ENCODE results near the gene UBR1. TPM values are rescaled to one million over a fixed set of nuclear protein-coding genes. Genes with fewer than 3 reads are reported as not detected.

Gene UBR1
- total RNA-seq, 4 donors from 2014 or later: 21.3 to 108 (median 34.2) TPM

DNA sequence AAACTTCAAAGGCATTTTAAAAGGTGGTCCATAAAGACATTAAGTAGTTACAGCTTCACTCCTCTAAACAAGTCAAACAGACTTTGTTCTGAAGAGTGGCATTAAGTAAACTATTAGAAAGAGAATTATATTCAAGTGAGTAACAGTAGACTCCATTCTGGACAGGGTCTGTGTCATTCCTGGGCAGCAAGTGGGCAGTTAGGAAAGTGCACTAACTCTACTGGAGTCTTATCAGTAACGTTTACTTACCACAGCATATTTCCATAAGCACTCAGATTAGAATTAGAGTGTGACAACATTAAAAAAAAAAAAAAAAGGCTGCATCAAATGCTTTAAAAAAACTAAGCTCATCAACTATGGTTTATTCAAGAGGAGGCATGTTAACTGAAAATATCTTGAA is 10.6 kb downstream of the UBR1 start:
- no peak for DNase-seq
- in situ Hi-C loops (cut with MboI; ENCODE audit: low pct_ligation_motif_present in 1 of 4, low pct_unique_long_range_greater_than_20kb in 1 of 4, low sequenced_read_pairs in 3 of 4): no loop called here
- Histone ChIP-seq H3K27ac (no peak overlapping the region), H3K36me3 (no peaks in the 10 kb centered on the region), H3K4me1 (peaks cover 0 to 44% (median 7%) of the 10 kb centered on the region in 4 donors), H3K9me3 (no peaks in the 10 kb centered on the region), H3K4me3 (no peak overlapping the region), H3K27me3 (no peaks in the 10 kb centered on the region)
- intact Hi-C loops (cut with DNase I; ENCODE audit: low total_unique reads): no loop called here
- no peak for TF ChIP-seq POLR2A (IDR thresholded peaks at IDR 0.05)
- TF ChIP-seq, protein P1, sequence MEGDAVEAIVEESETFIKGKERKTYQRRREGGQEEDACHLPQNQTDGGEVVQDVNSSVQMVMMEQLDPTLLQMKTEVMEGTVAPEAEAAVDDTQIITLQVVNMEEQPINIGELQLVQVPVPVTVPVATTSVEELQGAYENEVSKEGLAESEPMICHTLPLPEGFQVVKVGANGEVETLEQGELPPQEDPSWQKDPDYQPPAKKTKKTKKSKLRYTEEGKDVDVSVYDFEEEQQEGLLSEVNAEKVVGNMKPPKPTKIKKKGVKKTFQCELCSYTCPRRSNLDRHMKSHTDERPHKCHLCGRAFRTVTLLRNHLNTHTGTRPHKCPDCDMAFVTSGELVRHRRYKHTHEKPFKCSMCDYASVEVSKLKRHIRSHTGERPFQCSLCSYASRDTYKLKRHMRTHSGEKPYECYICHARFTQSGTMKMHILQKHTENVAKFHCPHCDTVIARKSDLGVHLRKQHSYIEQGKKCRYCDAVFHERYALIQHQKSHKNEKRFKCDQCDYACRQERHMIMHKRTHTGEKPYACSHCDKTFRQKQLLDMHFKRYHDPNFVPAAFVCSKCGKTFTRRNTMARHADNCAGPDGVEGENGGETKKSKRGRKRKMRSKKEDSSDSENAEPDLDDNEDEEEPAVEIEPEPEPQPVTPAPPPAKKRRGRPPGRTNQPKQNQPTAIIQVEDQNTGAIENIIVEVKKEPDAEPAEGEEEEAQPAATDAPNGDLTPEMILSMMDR (IDR thresholded peaks at IDR 0.05): no peak
- TF ChIP-seq POLR2AphosphoS5 (IDR thresholded peaks at IDR 0.05): no peak
- TF ChIP-seq EP300 (IDR thresholded peaks at IDR 0.05; ENCODE audit: low read depth): no peak
- WGBS, 2 donors (ENCODE audit: low coverage in 1 of 2): 27 to 43% methylated on average over 1 of the region's 1 CpG

DNA sequence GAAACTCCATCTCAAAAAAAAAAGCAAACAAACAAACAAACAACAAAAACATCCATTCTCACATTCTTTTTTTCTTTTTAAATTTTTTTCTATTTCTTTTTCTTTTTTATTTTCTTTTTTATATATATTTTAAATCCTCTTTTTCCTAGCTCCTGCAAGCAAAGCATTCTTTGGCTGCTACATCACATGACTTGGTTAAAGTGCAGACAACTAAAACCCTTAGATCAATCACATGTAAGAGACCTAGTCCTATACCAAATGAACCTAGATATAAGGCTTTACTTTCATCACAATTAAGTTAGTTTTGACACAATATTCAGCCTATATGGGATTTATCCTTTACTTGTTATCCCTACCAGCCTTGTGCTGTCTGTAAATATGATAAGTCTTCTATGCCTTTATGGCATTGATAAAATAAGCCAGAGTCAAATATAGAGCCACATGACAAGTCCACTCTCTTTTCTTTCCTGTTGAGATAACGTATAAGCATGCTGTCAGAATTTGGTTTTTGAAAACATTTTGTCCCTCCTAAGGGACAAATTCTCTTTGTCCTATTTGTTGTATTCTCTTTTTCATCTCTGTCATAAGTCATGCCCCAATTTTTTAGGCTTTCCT is 11.3 kb downstream of the UBR1 start:
- WGBS, 2 donors (ENCODE audit: low coverage in 1 of 2): 80 to 81% methylated on average over 1 of the region's 1 CpG
- Histone ChIP-seq H3K4me3 (no peak overlapping the region), H3K4me1 (peaks cover 0 to 44% (median 7%) of the 10 kb centered on the region in 4 donors), H3K36me3 (no peaks in the 10 kb centered on the region), H3K27me3 (no peaks in the 10 kb centered on the region), H3K27ac (no peak overlapping the region), H3K9me3 (no peaks in the 10 kb centered on the region)
- TF ChIP-seq POLR2AphosphoS5 (IDR thresholded peaks at IDR 0.05) (no peak), EP300 (IDR thresholded peaks at IDR 0.05; ENCODE audit: low read depth) (no peak), POLR2A (IDR thresholded peaks at IDR 0.05) (no peak)
- TF ChIP-seq, protein P1 (IDR thresholded peaks at IDR 0.05): no peak
- intact Hi-C loops (cut with DNase I; ENCODE audit: low total_unique reads): no loop called here
- in situ Hi-C loops (cut with MboI; ENCODE audit: low pct_ligation_motif_present in 1 of 4, low pct_unique_long_range_greater_than_20kb in 1 of 4, low sequenced_read_pairs in 3 of 4): no loop called here
- no peak for DNase-seq

DNA sequence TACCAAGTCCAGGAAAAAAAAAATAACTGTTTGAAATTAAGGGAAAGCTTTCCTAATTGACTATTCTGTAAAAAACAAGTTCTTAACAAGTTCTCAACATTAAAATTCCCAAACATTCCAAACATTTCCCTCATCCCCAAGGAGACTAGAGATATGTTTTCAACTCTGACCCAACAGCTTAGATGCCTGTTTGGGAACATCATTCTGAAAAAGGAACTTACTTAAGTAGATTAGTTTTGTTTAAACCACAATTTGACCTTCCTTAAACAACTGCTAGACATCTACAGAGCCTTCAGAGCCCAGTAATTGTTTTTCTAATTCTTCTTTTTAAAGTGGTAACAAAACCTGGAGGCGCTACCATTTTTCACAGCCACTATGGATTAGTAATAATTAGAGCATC is 12.8 kb downstream of the UBR1 start:
- WGBS, 2 donors (ENCODE audit: low coverage in 1 of 2): 75 to 78% methylated on average over 1 of the region's 1 CpG
- H3K4me3 ChIP-seq: no peak overlapping the region
- in situ Hi-C loops (cut with MboI; ENCODE audit: low pct_ligation_motif_present in 1 of 4, low pct_unique_long_range_greater_than_20kb in 1 of 4, low sequenced_read_pairs in 3 of 4) (no loop called here), intact Hi-C loops (cut with DNase I; ENCODE audit: low total_unique reads) (no loop called here)
- no peak for DNase-seq
- H3K27me3 ChIP-seq: no peaks in the 10 kb centered on the region
- H3K27ac ChIP-seq: peak overlapping the region in 1 of 4 donors; percentile 35
- H3K36me3 ChIP-seq: no peaks in the 10 kb centered on the region
- peaks cover 0 to 36% (median 6%) of the 10 kb centered on the region in 4 donors for H3K4me1 ChIP-seq
- no peaks in the 10 kb centered on the region for H3K9me3 ChIP-seq
- TF ChIP-seq EP300 (IDR thresholded peaks at IDR 0.05; ENCODE audit: low read depth) (no peak), POLR2AphosphoS5 (IDR thresholded peaks at IDR 0.05) (no peak), POLR2A (IDR thresholded peaks at IDR 0.05) (no peak)
- TF ChIP-seq, protein P1 (IDR thresholded peaks at IDR 0.05): no peak

DNA sequence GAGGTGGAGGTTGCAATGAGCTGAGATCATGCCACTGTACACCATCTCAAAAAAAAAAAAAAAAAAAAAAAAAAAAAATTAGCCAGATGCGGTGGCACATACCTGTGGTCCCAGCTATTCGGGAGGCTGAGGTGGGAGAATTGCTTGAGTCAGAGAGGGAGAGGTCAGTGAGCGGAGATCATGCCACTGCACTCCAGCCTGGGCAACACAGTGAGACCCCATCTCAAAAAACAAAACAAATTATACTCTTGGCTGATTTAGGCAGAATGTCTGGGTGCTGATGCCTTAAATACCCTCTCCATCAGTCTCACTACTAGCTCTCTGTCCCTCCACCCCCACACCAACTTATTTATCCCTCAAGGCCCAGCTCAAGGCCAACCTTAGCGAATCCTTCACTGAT is 14.0 kb downstream of the UBR1 start:
- H3K4me1 ChIP-seq: peaks cover 0 to 25% (median 5%) of the 10 kb centered on the region in 4 donors
- no peaks in the 10 kb centered on the region for H3K36me3 ChIP-seq
- 93 to 99% methylated on average over 4 of the region's 4 CpGs for WGBS, 2 donors (ENCODE audit: low coverage in 1 of 2)
- H3K9me3 ChIP-seq: no peaks in the 10 kb centered on the region
- no peak overlapping the region for H3K27ac ChIP-seq
- no peak for DNase-seq
- no peak for TF ChIP-seq EP300 (IDR thresholded peaks at IDR 0.05; ENCODE audit: low read depth)
- TF ChIP-seq, protein P1 (IDR thresholded peaks at IDR 0.05): no peak
- H3K4me3 ChIP-seq: no peak overlapping the region
- in situ Hi-C loops (cut with MboI; ENCODE audit: low pct_ligation_motif_present in 1 of 4, low pct_unique_long_range_greater_than_20kb in 1 of 4, low sequenced_read_pairs in 3 of 4): no loop called here
- intact Hi-C loops (cut with DNase I; ENCODE audit: low total_unique reads): no loop called here
- no peaks in the 10 kb centered on the region for H3K27me3 ChIP-seq

Measured in transverse colon (tissue), 4 donors.